SKM-1 treated with dmso at 0.1 percent for 144 hours (cell line): ENCODE results near the gene PITX1.

Experiments
- DNase-seq: peaks from one replicate; lab custom pipeline; 2025; ENCODE audit not compliant: unreplicated experiment; lab: John Stamatoyannopoulos, UW

Gene PITX1

GRCh38 chr5:135042595-135042994 lies 8.6 kb upstream of the PITX1 start:
- no peak for DNase-seq

GRCh38 chr5:135041726-135042125 lies 7.7 kb upstream of the PITX1 start:
- no peak for DNase-seq

GRCh38 chr5:135041145-135041587 lies 7.1 kb upstream of the PITX1 start:
- DNase-seq = no peak

GRCh38 chr5:135040333-135041144 lies 6.5 kb upstream of the PITX1 start:
- DNase-seq = no peak

GRCh38 chr5:135040034-135040332 lies 6.0 kb upstream of the PITX1 start:
- no peak for DNase-seq

GRCh38 chr5:135039271-135040033 lies 5.4 kb upstream of the PITX1 start:
- no peak for DNase-seq

GRCh38 chr5:135038813-135039270 lies 4.8 kb upstream of the PITX1 start:
- no peak for DNase-seq

- no peak for DNase-seq
These were observed 4.3 kb upstream of the PITX1 start for GRCh38 chr5:135038205-135038812.

- no peak for DNase-seq
These were observed 3.6 kb upstream of the PITX1 start for GRCh38 chr5:135037519-135038204.

- no peak for DNase-seq
These were observed 2.4 kb upstream of the PITX1 start for GRCh38 chr5:135036405-135036804.

- DNase-seq = no peak
These were observed 1.6 kb upstream of the PITX1 start for GRCh38 chr5:135035678-135036030.

GRCh38 chr5:135034963-135035677 lies 1.1 kb upstream of the PITX1 start:
- DNase-seq = no peak

- no peak for DNase-seq
These were observed 371 bp upstream of the PITX1 start for GRCh38 chr5:135034236-135034962.

- DNase-seq = no peak
These were observed 798 bp downstream of the PITX1 start for GRCh38 chr5:135032999-135033861.

- no peak for DNase-seq
These were observed 1.4 kb downstream of the PITX1 start for GRCh38 chr5:135032695-135032998.

- no peak for DNase-seq
These were observed 2.0 kb downstream of the PITX1 start for GRCh38 chr5:135031813-135032694.

GRCh38 chr5:135030956-135031812 lies 2.8 kb downstream of the PITX1 start:
- DNase-seq = no peak
